Activated CD8-positive, alpha-beta T cell treated with anti-CD3 and anti-CD28 coated beads, Interleukin-2, amount 10 ng/mL, durations not matched to agents 7 days and 5 days (primary cell): ENCODE results near the gene GAS1. TPM values are rescaled to one million over a fixed set of nuclear protein-coding genes. Genes with fewer than 3 reads are reported as not detected.

Experiments
- ATAC-seq: fragments of 150-1000 bp; cut with Tn5 transposase; one replicate; pipeline ENCODE4 v1.10.0; 2021; ENCODE audit warnings: moderate library complexity
- CTCF ChIA-PET: fragments of 350-600 bp; sonication (Branson Sonifier 250); formaldehyde crosslinking; loops from one replicate; lab custom pipeline; 2021; ENCODE audit warnings: antibody characterized with exemption; lab: Charles Lee
- POLR2A ChIA-PET: fragments of 350-600 bp; sonication (Branson Sonifier 250); formaldehyde crosslinking; loops from one replicate; lab custom pipeline; 2021; ENCODE audit warnings: antibody characterized with exemption; lab: Charles Lee
- DNase-seq: peaks from one replicate; pipeline ENCODE4 v3.0.0-alpha.2; 2020
- H3K27ac Mint-ChIP-seq: one replicate; pipeline ENCODE4 v1.8.0; 2021; ENCODE audit warnings: mild to moderate bottlenecking, mixed read lengths
- H3K27me3 Mint-ChIP-seq: one replicate; pipeline ENCODE4 v1.8.0; 2021; ENCODE audit warnings: low read depth, mixed read lengths
- H3K36me3 Mint-ChIP-seq: one replicate; pipeline ENCODE4 v1.8.0; 2021; ENCODE audit warnings: low read depth, mixed read lengths
- H3K4me1 Mint-ChIP-seq: one replicate; pipeline ENCODE4 v1.8.0; 2021; ENCODE audit warnings: low read depth, mixed read lengths
- H3K4me3 Mint-ChIP-seq: one replicate; pipeline ENCODE4 v1.8.0; 2021; ENCODE audit warnings: mild to moderate bottlenecking, mixed read lengths
- H3K9me3 Mint-ChIP-seq: one replicate; pipeline ENCODE4 v1.8.0; 2022; ENCODE audit warnings: mixed read lengths; ENCODE audit not compliant: insufficient read depth
- total RNA-seq, 2 experiments: library from RNA; stranded (reverse); gene quantifications; one replicate each; pipeline ENCODE4 v1.2.3, GENCODE V29; 2021

Gene GAS1
- total RNA-seq, 2 experiments from 2014 or later = 0.18 TPM; not detected in 1

DNA sequence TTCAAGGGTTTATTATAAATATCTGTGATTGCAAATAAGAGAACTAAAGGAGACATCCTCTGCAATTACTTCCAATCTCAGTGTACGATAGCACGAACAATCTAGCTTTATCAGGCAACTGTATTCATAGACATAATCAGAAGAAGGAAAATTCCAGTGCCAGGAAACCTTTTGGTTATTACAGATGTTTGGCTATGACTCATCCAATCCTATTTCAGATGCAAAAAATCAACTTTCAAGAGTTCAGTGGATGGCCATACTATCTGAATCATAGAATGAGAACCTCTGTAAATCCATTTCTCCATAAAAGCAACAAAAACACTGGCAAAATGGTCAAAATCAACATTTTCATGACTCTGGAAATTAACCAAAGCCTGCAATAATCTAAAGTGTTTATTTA is 37.9 kb downstream of the GAS1 start:
- ChIA-PET CTCF (no interaction called here), POLR2A (no interaction called here)
- H3K36me3 Mint-ChIP-seq = no peaks in the 10 kb centered on the region
- no peaks in the 10 kb centered on the region for H3K9me3 Mint-ChIP-seq
- DNase-seq (no peak), ATAC-seq (no peak)
- no peak overlapping the region for H3K27ac Mint-ChIP-seq
- H3K4me1 Mint-ChIP-seq = no peaks in the 10 kb centered on the region
- peaks cover 13% of the 10 kb centered on the region for H3K27me3 Mint-ChIP-seq
- no peak overlapping the region for H3K4me3 Mint-ChIP-seq

- no peak overlapping the region for H3K27ac Mint-ChIP-seq
- ChIA-PET POLR2A (no interaction called here), CTCF (no interaction called here)
- no peaks in the 10 kb centered on the region for H3K9me3 Mint-ChIP-seq
- DNase-seq = no peak
- ATAC-seq = no peak
- H3K4me1 Mint-ChIP-seq = no peaks in the 10 kb centered on the region
- H3K4me3 Mint-ChIP-seq = no peak overlapping the region
- H3K27me3 Mint-ChIP-seq = peaks cover 13% of the 10 kb centered on the region
- H3K36me3 Mint-ChIP-seq = no peaks in the 10 kb centered on the region
Observed at GRCh38 chr9:86908261-86908660, 39.0 kb downstream of the GAS1 start.

DNA sequence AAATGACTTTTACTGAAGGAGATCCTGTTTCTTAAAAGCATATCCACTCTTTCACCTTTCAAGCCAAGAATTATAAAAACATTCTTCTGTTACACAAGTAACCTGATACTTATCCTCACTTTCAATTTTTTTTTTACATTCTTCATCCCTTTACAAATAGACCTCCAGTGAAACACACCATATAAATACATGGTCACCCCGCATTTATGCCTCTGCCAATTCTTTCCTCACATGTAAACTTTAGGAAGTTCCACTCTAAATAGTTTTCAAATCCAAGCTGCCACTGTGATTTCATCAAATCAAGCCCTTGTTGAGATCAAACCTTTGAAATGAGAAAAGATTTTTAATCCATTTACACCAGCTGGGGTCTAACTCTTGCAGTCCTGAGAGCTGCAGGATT is 40.0 kb downstream of the GAS1 start:
- peaks cover 20% of the 10 kb centered on the region for H3K27me3 Mint-ChIP-seq
- no peaks in the 10 kb centered on the region for H3K9me3 Mint-ChIP-seq
- H3K4me3 Mint-ChIP-seq = no peak overlapping the region
- DNase-seq = no peak
- H3K4me1 Mint-ChIP-seq = no peaks in the 10 kb centered on the region
- CTCF ChIA-PET = no interaction called here
- POLR2A ChIA-PET = no interaction called here
- ATAC-seq = no peak
- H3K27ac Mint-ChIP-seq = no peak overlapping the region
- H3K36me3 Mint-ChIP-seq = no peaks in the 10 kb centered on the region

DNA sequence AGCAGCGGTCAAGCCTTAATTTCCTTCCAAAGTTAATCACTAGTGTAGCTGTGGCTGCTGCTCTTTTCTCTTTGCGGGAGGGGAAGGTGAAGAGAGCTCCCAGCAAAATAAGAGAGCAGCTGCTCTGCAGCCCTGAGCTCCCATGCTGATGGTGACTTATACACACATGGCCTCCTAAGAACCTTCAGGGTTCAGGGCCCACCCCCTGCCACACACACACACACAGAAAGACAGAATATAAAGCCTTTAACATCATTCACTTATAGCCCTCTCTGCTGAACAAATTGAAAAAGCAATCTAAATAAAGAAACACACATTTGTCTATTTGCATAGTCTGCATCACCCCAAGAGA is 43.6 kb downstream of the GAS1 start:
- ATAC-seq (no peak), DNase-seq (no peak)
- POLR2A ChIA-PET = no interaction called here
- Mint-ChIP-seq H3K9me3 (no peaks in the 10 kb centered on the region), H3K4me3 (no peak overlapping the region), H3K27ac (no peak overlapping the region), H3K4me1 (no peaks in the 10 kb centered on the region), H3K36me3 (no peaks in the 10 kb centered on the region), H3K27me3 (peaks cover 34% of the 10 kb centered on the region)
- CTCF ChIA-PET = no interaction called here

DNA sequence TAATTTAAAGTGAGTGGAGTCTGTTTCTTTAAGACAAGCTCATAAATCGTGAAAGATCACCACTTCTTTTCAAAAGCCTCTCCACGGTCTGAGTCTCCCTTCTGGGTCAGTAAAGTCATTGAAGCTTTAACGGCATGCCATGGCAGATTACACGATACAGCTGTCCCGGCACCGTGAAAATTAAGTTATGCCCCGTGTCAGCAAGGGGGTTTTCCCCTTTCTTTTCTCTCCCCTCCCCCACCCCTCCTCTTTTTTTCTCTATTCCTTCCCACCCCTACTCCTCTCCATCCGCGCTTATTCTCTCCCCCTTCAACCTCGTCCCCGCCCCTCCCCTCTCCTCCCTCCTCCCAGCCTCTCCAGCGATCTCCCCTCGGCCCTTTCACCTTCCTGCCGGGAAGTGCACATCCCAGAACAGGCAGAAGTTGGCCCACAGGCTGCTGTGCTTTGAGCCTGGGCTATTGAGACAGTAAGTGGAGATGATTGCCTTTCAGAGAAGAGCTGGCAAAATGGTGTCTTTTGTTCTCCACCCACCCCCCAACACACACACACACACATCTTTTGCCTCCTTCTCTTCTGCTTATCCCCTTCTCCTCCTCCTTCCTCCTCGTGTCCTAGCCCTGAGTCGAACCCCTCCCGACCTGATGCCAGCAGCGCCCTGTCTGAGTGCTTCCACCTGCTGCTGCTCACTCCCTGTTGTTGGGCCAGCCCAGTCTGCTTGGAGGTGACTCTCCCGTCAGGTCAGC is 44.1 kb downstream of the GAS1 start:
- POLR2A ChIA-PET = no interaction called here
- H3K4me1 Mint-ChIP-seq = no peaks in the 10 kb centered on the region

DNA sequence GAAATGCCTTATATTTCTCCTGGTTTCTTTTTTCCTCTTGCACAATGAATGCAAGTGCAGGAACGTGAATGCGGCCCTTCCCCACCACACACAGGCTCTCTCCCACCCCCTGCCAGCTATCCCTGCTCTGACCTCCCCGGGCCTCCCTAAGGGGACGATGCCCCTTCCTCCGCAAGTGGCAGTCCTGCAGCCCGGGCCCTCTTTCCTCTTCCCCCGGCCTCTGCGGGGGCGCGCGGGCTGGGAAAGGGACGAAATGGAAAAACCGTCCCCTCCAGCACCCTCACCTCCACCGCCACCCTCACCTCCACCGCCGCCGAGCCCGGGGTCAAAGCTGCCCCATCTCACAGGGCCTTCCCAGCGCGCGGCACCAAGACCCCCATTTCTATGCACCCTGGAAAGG is 44.7 kb downstream of the GAS1 start:
- ATAC-seq (no peak), DNase-seq (no peak)
- H3K4me3 Mint-ChIP-seq = no peak overlapping the region
- H3K27ac Mint-ChIP-seq = no peak overlapping the region
- peaks cover 34% of the 10 kb centered on the region for H3K27me3 Mint-ChIP-seq
- no peaks in the 10 kb centered on the region for H3K9me3 Mint-ChIP-seq
- H3K36me3 Mint-ChIP-seq = no peaks in the 10 kb centered on the region
- H3K4me1 Mint-ChIP-seq = no peaks in the 10 kb centered on the region
- ChIA-PET CTCF (no interaction called here), POLR2A (no interaction called here)

More for the DNA sequence above, 44.1 kb downstream of the GAS1 start:
- peaks cover 34% of the 10 kb centered on the region for H3K27me3 Mint-ChIP-seq
- no peaks in the 10 kb centered on the region for H3K9me3 Mint-ChIP-seq
- ATAC-seq = no peak
- no peak overlapping the region for H3K27ac Mint-ChIP-seq
- no peaks in the 10 kb centered on the region for H3K36me3 Mint-ChIP-seq
- H3K4me3 Mint-ChIP-seq = no peak overlapping the region
- CTCF ChIA-PET = no interaction called here
- DNase-seq = no peak

GRCh38 chr9:86902176-86902575 is 45.1 kb downstream of the GAS1 start:
- CTCF ChIA-PET = no interaction called here

GRCh38 chr9:86901511-86901910 is 45.8 kb downstream of the GAS1 start:
- DNase-seq (no peak), ATAC-seq (no peak)
- ChIA-PET POLR2A (no interaction called here), CTCF (no interaction called here)
- H3K9me3 Mint-ChIP-seq = no peaks in the 10 kb centered on the region
- H3K4me1 Mint-ChIP-seq = no peaks in the 10 kb centered on the region
- H3K36me3 Mint-ChIP-seq = no peaks in the 10 kb centered on the region
- no peak overlapping the region for H3K4me3 Mint-ChIP-seq
- peaks cover 34% of the 10 kb centered on the region for H3K27me3 Mint-ChIP-seq
- H3K27ac Mint-ChIP-seq = no peak overlapping the region

More at GRCh38 chr9:86902176-86902575, 45.1 kb downstream of the GAS1 start:
- H3K4me1 Mint-ChIP-seq = no peaks in the 10 kb centered on the region
- H3K27me3 Mint-ChIP-seq = peaks cover 34% of the 10 kb centered on the region
- H3K9me3 Mint-ChIP-seq = no peaks in the 10 kb centered on the region
- ATAC-seq = no peak
- no peak overlapping the region for H3K4me3 Mint-ChIP-seq
- no peaks in the 10 kb centered on the region for H3K36me3 Mint-ChIP-seq
- POLR2A ChIA-PET = no interaction called here
- no peak overlapping the region for H3K27ac Mint-ChIP-seq
- DNase-seq = no peak
